D341Med (cell line): ENCODE measurements around the gene TMIGD1.
"Not testable (repeated sequence)": the region's sequence is repeated elsewhere in the genome, so short reads cannot be mapped to it uniquely, and the experiment has no call there.

ENCODE experiments used
- DNase-seq: peaks from one replicate; pipeline ENCODE4 v3.0.0; 2012; ENCODE audit warnings: low spot score

Gene TMIGD1

DNA sequence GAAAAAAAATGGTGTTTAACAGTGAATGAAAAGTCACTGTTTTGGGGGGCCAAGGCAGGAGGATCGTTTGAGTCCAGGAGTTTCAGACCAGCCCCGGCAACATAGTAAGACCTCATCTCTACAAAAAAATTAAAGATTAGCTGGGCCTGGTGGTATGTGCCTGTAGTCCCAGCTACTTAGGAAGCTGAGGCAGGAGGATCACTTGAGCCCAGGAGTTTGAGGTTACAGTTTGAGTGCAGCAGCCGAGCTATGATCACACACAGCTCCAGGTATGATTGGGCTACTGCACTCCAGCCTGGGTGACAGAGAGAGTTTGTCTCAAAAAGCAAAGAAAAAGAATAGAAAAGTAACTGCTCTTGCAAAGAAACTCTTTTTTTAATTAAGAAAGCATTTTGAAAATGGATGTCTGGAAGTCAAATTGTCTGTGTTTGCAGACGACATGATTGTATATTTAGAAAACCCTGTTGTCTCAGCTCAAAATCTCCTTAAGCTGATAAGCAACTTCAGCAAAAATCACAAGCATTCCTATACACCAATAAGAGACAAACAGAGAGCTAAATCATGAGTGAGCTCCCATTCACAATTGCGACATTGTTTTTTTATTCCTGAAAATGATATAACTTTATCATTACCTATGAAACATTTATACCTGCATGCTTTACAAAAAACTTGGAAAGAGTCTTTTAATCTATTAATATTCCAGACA lies 24.4 kb upstream of the TMIGD1 start:
- no peak for DNase-seq

DNA sequence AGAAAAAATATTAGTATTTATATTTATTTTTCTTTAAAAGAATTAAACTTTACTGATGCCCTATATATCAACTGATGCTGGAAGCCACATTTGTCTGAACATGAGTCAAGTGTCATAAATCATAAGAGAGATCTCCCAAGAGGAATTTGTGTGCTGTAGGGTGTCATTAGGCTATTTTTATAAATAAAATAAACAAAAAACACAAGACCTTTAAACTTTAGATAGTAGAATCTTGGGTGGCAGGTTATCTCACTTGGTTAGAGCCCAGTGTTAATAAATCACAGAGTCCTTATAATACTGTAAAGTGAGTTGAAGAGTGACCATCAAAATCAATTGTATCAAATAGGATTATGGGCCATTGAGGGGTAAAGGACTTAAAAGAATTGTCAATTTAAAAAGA lies 23.6 kb upstream of the TMIGD1 start:
- DNase-seq: no peak

DNA sequence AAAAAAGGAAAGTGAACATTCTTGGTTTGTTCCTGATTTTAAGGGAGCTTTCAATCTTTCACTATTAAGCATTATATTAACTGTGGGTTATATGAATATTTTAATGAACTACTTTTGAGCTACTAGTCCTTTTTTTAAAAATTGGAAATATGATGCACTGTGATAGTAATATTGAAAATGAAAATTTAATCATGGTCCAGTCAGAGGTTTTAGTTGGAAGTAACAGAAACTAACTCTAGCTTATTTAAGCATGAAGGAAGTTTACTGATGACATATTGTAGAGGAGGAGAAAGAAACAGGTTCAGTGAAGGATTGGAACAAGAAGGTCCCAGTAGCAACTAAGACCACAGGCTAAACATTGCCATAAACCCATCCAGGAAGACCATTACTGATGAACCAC lies 20.8 kb upstream of the TMIGD1 start:
- no peak for DNase-seq

DNA sequence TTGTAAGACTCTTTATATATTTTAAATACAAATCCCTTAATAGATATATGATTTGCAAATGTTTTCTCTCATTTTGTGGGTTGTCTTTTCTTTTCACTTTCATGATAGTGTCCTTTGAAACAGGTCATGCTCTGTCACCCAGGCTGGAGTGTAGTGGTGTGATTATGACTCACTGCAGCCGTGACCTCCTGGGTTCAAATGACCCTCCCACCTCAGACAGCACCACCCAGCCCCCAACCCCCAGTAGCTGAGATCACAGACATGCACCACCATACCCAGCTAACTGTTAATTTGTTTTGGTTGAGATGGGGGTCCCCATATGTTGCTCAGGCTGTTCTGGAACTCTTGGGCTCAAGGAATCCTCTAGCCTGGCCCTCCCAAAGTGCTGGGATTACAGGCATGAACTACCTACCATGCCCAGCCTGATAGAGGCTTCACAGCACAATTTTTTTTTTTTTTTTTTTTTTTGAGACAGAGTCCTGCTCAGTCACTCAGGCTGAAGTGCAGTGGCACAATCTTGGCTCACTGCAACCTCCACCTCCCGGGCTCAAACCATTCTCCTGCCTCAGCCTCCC lies 18.5 kb upstream of the TMIGD1 start:
- no peak for DNase-seq

DNA sequence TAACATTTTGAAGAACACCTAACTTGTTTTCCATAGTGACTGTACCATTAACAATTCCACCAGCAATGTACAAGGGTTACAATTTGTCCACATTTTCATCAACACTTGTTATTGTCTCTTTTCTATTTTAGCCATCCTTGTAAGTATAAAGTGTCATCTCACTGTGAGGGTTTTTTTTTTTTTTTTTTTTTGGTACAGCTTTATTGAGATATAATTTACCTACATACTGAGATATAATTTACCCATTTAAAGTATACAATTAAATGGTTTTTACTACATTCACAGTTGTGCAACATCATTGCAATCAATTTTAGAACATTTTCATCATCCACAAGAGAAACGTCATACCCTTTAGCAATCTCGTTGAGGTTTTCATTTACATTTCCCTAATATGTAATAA lies 17.9 kb upstream of the TMIGD1 start:
- DNase-seq: no peak

DNA sequence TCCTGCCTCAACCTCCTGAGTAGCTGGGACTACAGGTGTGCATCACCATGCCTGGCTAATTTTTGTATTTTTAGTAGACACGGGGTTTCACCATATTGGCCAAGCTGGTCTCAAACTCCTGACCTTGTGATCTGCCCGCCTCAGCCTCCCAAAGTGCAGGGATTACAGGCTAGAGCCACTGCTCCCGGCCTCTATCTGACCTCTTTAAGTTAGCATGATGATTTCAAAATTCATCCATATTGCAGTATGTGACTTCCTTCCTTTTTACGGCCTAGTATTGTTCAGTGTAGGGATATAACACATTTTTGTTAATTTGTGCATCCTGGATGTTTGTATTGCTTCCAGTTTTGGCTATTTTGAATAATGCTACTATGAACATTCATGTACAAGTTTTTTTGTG lies 17.4 kb upstream of the TMIGD1 start:
- DNase-seq: not testable (repeated sequence)

DNA sequence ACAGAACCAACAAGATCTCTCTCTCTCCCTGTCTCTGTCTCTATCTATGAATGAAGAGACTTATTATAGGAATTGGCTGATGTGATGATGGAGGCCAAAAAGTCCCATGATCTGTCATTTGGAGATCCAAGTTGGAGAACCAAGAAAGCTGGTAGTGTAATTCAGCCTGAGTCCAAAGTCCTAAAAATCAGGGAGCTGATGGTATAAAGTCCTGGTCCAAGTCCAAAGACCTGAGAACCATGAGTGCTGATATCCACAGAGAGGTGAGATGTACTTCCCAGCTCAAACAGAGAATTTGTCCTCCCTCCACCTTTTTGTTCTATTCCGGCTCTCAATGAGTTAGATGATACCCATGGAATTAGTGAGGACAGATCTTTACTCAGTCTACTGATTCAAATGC lies 15.4 kb upstream of the TMIGD1 start:
- no peak for DNase-seq

DNA sequence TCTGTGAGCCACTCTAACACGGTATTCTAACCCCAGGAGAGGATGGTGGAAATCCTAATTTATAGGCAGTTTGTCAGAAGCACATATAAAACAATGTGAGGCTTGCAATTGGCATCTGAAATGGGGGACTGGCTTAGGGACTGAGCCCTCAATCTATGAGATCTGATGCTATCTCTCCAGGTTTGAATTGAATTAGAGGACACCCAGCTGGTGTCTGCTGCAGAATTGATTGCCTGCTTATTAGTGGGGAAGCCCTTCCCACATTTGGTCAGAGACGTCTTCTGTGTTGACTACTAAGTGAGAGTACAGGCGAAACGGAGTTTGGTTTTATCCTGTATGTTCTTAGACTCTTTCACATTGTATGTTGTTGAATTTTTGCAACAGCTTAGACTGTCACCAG lies 13.6 kb upstream of the TMIGD1 start:
- DNase-seq: no peak

DNA sequence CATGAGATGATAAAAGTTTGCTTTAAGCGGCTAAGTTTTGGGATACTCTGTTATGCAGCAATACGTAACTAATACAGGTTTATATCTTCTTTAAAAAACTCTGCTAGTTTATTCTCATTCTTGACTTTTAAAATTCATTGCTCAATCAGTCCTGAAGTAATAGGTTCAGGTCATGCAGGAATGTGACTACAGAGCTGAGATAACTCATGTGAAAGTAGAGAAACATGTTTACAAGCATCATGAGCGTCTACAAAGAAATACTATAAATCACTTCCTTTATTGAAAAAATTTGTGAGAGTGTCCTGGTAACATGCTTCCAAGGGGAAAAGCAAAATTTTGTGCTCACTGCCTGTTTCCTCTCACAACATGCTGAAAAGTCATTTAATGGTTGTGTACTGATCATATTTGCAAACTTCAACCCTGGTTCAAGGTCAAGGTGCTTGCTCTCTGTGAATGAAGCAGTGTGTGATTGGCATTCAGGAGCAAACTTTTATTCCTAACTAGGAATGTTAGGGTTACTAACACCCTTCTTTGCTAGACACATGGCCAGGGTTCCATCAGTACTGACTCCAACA lies 12.5 kb upstream of the TMIGD1 start:
- no peak for DNase-seq

DNA sequence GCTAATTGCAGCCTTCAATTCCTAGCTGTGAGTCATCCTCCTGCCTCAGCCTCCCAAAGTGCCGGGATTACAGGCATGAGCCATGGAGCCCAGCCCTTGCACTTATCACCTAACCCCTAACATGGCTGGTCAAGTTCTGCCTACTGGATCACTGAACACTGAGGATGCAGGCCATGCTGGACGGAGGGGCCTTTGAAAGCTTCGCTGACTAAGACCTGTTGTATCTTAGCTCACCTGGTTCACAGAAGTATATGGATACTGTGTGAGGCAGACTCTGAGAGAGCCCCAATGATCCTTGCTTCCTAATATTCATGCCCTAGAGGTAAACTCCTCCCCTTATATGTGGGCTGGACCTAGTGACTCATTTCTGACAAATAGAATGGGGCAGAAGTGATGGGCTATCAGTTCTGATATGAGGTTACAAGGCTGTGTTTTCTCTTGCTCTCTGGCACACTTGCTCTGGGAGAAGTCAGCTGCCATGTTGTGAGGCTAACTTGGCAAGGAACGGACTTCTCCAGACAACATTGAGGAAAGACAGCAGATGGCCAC lies 11.7 kb upstream of the TMIGD1 start:
- DNase-seq: no peak

DNA sequence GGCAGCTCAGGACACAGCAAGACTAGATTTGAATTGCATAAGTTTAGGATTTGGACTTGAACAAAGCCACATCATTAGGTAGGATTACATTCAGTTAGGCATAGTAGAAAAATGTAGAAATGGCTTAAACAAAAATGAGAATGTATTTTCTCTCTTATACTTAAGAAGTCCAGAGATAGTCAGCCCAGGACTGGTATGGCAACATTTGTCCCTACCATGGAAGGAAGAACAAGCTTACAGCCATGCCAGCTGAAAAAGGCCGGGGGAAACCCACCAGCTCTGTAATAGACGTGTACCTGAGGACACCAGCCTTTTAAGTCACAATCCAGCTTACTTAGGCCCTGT lies 11.2 kb upstream of the TMIGD1 start:
- DNase-seq: no peak

DNA sequence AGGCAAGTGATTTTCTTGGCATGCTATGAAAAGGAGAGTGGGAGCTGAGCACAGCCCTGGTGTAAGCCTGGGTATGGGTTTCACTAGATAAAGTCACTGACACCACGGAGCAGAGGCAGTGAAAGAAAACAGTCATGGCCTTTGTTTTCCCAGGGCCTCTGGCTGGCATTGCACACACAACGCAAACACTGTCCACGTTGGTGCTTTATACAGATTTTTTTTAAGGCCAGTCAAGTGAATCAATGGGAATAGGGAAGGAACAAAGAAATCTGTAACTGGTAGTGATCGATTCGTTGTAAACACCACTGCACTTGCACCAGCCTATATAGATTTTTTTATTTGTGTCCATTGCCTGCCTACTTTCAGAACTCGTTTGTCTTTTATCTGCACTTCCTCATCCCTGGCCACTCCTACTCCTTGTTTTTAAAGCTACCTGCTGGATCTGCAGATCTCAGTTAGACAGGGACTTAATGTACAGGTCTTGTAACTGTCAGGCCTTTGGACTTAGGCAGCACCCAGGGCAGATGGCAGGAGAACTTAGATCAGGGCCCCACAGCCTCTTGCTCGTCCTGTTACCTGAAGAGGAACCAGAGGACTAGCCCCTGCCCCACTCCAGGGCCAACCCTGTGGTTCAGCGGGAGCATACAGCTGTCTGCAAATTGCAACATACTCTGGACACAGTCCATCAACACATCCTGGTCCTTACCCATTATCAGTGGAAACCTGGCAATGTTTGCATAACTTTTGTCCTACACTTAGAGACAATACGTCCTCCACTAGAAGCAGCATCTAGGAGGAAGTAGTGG lies 10.6 kb upstream of the TMIGD1 start:
- no peak for DNase-seq

DNA sequence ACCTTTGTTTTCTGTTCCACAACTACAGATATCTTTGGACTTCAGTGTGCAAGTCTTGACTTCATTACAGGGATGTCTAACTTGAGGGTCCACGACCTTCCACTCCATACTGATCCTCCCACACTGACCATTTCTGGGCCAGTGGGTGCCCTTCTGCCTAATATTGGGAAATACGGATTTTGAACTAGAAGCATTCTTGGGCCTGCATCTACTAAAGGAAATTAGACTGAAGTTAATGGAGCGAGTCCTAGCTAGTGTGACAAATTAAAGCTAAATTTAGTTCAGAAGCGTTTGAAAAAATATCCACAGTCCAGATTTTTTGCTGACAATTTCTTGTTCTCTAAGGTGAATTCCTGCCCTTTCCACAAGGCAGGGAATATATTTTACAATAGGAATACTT lies 9.9 kb upstream of the TMIGD1 start:
- no peak for DNase-seq

DNA sequence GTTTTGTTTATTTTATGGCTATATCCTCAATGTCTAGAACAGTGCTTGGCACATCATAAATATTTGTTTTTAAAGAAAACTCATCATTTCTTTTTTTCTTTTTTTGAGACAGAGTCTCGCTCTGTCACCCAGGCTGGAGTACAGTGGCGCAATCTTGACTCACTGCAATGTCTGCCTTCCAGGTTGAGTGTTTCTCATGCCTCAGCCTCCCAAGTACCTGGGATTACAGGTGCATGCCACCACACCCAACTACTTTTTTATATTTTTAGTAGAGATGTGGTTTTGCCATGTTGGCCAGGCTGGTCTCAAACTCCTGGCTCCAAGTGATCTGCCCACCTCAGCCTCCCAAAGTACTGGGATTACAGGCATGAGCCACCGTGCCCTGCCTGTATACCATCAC lies 9.4 kb upstream of the TMIGD1 start:
- not testable (repeated sequence) for DNase-seq

DNA sequence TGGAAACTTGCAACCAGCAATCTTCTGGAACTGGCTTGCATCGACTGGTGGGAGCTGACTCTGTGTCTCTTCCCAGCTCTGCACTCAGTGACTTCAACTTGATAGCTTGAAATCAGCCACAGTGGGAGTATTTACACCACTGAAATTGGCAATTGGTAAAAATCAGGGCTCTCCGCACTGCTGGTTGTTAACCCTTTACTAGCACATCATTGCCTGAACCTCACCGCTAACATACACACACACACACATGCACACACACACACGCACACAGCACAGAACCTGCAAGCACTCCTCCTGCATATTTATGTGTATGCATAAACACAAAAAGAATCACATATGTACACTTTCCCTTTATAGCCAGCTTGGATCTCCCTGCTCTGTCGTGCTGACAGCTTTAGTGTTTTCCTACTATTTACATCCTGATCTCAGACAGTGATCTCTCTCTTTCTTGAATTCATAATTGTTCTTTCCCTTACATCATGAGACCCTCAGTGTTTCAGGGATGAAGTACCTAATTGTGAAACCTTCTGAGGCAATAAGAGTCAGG lies 7.9 kb upstream of the TMIGD1 start:
- DNase-seq: no peak

DNA sequence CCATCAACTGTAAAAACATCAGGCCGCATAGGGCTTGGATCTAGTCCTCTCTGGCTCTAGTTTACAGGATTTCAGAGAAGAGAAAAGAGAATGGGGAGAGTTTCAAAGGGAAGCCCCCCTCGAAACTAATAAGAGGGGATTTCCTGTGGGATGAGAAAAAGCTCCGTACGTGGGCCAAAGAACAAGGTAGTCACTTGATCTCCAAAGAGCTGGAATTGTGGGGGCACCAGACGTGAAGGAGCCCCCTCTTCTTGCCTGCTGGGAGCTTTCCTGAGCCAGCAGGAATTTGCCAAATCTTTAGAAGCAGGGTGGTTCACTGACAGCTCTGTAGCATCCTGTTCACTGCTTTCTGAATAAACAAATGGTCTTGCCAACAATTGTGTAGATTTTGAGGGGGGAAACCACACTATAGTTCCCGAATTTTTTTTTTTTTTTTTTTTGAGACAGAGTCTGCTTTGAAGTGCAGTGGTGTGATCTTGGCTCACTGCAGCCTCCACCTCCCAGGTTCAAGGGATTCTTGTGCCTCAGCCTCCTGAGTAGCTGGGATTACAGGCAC lies 7.0 kb upstream of the TMIGD1 start:
- no peak for DNase-seq

DNA sequence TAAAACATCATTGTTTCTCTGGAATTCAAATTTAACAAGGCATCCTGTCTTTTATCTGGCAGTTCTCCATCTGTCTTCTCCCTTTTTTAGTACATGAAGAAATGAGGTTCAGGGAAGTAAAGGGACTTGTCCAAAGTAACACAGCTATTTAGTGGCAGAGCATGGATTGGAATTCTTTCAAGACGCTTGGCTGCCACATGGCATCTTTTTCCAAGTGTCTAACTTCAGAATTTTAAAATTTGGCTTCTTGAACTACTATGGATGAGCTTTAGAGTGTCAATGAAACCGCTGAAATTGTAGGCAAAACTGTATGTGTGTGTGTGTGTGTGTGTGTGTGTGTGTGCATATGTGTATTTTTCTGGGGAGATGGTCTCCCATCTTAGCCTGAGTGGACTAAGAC lies 5.2 kb upstream of the TMIGD1 start:
- DNase-seq: no peak

DNA sequence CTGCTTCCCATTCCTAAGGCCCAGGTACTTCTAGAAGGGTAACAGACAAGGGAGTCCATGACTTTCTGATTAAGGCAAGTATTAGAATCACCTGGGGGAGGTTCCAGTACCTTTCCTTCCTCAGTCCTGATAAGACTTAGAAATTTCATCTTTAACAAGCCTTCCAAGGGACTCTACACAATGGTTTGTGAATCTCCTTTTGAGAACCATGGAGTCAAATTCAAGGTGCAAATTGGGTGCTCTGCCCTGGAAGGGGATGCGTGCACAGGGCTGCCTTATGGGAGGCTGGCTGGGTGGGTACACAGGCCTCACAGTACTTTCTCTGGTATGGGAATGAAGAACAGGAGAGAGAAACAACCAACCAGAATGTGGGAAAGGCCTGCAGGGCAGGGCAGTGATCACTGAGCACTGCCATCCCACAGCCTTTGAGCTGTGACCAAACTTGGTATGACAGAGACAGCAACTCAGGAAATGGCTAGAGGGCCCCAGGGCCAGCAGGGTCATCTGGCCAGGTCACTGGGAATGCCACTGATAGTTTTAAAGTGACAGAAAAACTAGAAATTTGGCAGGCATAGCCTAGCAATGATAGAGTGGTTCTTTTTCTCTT lies 3.6 kb upstream of the TMIGD1 start:
- DNase-seq: no peak

DNA sequence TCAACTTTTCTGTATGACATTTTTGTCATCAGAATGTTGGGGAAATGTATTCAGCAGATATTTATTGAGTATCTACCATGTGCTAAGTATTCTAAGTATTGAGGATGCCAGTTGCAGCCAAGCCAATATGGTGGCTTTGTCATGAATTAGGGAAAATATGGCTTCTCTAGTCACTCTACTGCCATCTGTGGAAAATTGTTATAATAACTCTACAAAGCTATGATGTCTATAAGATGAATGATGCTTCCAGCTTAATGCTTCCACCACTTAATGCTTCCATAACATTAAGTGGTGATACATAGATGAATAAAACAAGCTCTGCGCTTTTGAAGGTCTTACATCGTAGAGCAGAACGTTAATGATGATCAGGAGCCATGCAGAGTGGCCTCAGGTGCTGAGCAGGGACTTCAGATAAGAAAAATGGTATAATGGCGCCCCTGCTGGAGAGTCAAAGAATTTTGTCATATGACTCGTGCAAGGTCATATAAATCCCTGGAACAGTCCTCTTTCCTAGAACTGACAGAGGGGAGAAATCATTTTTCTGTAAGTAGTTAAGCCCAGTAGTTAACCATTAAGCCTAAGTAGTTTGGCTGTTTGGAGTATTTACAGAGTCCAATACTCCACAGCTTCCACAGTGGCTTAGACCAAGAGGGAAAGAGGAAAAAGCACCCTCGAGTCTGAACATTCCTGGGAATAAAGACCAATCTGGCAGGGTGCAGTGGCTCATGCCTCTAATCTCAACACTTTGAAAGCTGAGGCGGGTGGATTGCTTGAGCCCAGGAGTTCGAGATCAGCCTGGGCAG lies 2.7 kb upstream of the TMIGD1 start:
- peak; percentile 80 for DNase-seq

DNA sequence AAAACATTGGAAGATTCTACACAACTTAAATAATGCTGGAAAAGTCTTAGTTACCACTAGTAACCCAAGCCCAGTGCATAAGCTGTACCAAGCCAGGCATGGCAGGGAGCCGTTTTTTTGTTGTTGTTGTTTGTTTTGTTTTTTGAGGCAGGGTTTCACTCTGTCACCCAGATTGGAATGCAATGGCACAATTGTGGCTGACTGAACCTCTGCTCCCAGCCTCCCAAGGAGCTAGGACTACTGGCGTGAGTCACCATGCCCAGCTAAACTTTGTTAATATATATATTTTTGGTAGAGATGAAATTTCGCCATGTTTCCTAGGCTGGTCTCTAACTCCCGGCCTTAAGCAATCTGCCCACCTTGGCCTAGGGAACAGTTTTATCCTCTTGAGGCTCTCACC lies 564 bp upstream of the TMIGD1 start:
- DNase-seq: no peak

DNA sequence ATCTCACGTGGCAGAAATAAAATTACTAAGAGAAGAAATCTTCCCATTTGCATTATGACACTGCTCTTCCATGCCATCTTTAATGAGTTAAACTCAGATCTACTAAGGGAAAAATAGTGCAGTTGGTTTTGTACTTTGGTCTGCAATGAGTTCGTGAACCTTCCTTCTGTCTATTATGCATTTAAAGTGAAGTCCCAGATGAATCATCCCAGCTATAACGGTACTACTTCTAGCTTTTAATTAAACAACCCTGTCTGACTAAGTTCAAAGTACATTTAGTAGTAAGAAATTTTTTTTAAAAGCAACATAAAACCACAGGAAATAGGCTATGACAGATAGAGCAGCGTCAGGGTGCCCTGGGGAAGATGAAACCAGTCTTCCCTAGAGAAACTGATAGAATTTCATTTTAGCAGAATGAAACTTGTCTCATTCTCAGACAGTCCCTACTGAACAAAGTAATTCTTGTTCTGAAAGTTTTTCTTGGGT lies 1.8 kb downstream of the TMIGD1 start:
- DNase-seq: no peak
